Fibroblast of skin of scalp (primary cell): ENCODE data around the gene FOXD4. TPM values are rescaled to one million over a fixed set of nuclear protein-coding genes. Genes with fewer than 3 reads are reported as not detected.
"Not testable (repeated sequence)": the region's sequence is repeated elsewhere in the genome, so short reads cannot be mapped to it uniquely, and the experiment has no call there.

Experiments
- DNase-seq: peaks from one replicate; pipeline ENCODE4 v3.0.0-alpha.2; 2013
- polyA plus RNA-seq, 2 experiments: library from polyadenylated mRNA; unstranded; fragments of 120-200 nt; gene quantifications; one replicate each; pipeline ENCODE4 v1.2.1, GENCODE V29; 2013; ENCODE audit not compliant: insufficient read length in 2 of 2

Gene FOXD4
- not detected for polyA plus RNA-seq (2013, experiment 1 of 2; ENCODE audit: insufficient read length)
- 0.10 TPM for polyA plus RNA-seq (2013, experiment 2 of 2; ENCODE audit: insufficient read length)

DNA sequence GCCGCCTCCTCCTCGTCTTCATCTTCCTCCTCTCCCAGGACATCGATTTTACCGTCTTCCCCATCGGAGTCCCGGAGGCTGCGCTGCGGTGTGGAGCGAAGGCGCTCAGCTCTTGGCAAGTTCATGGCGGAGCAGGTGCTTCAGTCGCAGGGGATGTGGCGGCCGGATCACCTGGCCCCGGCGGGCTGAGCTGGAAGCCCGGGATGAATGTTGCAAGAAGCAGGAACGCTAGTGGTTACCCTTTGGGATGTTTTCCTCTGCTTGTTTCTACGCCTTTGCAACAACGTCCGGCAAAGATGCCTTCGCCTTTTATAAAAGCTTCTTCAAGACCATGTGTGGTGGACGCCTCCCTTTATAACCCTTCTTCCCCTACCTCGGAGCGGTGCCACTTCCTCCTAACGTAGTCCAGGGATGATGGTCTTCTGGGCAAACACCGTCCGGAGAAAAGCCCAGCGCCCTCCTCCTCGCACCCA is at the start of gene FOXD4:
FOXD4 (minus strand) TSS at position 423 of the 473 bp plus-strand sequence; CDS start at position 125, 298 bp downstream.
- not testable (repeated sequence) for DNase-seq

DNA sequence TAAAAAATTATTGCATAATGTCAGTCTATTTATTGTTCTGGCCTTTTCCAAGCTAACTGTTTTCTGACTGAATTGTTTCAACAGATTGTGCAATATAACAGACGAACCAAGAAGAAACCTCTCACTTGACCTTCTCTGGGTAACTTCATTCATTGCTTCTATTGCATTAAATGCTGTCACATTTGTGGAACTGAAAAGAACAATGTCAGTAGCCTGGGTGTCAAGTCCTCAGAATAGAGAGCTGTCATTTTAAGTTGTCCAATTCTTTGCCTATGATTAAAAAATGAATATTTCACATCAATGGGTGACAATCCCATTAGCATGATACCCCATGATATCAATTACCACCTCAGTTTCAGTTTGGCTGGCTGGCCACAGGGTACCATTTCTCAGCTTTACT is 41.7 kb upstream of the FOXD4 start:
- not testable (repeated sequence) for DNase-seq

DNA sequence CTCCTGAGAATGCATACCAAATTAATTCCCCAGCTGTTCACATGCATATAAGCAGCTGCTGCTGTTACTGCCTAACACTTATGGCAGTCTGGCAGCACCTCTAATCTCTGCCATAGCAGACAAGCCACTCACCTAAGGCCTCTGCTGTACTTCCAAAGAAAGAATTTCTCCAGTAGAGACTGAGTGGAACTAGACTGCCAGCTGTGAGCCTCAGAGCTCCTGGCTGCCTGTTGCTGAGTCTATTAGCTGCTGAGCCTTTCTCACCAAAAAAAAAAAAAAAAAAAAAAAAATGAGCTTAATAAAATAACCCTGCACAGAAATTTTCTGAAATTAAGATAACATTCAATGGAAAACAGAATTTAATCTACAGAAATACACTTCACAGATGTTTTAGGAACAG is 33.0 kb upstream of the FOXD4 start:
- DNase-seq: not testable (repeated sequence)

DNA sequence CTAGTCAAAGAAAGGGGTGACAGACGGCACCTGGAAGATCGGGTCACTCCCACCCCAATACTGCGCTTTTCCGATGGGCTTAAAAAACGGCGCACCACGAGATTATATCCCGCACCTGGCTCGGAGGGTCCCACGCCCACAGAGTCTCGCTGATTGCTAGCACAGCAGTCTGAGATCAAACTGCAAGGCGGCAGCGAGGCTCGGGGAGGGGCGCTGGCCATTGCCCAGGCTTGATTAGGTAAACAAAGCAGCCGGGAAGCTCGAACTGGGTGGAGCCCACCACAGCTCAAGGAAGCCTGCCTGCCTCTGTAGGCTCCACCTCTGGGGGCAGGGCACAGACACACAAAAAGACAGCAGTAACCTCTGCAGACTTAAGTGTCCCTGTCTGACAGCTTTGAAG is 21.7 kb upstream of the FOXD4 start:
- not testable (repeated sequence) for DNase-seq

DNA sequence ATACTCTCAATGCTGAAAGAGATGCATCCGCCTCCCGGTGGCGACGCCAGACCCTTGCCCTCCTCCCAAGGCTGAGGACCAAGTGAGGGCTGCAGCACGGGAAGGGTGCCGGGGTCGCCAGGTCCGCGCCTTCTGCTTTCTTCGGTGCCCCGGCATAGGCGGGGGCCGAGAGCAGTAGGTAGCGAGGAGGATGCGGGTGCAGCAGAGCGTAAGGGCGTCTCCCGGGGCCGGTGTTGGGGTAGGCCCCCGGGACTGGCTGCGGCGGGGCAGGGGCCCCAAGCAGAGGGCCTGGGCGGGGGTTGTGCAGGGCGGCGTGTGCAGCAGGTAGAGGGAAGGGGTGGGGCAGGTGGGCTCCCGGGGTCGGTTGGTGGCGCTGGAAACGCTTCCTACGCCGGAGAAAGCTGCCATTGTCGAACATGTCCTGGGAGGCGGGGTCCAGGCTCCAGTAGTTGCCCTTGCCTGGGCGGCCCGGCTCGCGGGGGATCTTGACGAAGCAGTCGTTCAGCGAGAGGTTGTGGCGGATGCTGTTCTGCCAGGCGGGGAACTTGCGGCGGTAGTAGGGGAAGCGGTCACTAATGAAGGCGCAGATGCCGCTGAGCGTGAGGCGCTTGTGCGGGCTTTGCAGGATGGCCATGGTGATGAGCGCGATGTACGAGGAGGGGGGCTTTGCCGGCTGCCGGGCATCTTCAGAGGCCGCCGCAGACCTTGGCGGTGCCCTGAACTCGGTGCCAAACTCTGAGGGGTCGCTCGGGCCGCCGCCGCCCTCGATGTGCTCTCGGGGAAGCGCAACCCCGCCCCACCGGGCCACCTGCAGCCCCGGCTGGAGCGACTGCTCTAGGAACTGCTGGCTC is 848 bp downstream of the FOXD4 start:
- DNase-seq: not testable (repeated sequence)

DNA sequence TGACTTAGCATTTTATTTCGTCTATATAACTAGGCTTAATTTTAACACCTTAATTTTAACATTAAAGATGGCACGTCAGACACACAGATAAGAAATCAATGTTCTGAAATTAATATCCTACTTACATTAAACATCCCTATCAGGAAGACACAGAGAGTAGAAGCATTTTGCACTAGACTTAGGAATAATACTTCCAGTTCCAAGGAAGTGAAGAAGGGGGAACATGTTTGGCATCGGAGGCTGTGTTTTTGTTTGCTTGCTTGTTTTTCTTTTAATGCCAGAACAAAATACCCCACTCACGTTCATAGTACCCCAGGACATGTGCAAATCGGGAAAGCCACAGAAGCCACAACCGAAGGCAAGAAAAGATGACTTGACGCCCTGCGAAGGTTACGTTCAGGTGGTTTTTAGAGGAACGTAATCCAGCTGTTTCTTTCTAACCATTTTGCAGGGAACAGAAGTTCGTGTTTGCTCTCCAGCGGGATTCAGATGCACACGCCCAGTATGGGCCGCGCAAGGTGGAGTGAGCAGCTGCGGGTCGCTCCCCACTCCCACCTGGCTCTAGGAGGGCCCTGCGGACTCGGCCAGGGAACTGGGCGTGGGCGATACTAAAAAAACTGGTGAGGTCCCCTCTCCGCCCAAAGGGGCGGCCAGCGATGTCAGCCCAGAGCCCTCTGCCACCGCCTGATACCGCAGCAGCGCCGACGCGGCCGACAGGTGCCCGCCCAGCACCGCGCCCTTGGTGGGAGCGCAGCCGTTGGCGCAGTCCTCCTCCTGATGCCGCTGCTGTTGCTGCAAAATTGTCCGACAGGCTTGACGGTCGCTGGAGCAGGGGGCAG is 1.8 kb downstream of the FOXD4 start:
- not testable (repeated sequence) for DNase-seq

DNA sequence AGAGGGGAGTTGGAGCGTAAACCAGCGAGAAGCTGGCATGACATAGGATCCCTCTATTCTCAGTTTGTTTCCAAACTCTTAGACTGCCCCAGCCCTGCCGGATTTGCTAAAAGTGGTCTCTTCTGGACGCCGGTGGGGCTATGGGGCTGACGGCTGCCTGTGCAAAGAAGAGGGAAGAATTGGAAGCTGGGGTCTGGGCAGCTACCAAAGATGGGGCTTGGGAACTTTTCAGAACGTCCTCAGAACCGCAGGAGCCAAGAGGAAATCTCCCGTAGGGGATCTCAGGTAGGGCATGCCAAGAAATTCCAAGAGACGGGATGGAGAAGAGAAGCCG is 3.1 kb downstream of the FOXD4 start:
- DNase-seq: not testable (repeated sequence)

DNA sequence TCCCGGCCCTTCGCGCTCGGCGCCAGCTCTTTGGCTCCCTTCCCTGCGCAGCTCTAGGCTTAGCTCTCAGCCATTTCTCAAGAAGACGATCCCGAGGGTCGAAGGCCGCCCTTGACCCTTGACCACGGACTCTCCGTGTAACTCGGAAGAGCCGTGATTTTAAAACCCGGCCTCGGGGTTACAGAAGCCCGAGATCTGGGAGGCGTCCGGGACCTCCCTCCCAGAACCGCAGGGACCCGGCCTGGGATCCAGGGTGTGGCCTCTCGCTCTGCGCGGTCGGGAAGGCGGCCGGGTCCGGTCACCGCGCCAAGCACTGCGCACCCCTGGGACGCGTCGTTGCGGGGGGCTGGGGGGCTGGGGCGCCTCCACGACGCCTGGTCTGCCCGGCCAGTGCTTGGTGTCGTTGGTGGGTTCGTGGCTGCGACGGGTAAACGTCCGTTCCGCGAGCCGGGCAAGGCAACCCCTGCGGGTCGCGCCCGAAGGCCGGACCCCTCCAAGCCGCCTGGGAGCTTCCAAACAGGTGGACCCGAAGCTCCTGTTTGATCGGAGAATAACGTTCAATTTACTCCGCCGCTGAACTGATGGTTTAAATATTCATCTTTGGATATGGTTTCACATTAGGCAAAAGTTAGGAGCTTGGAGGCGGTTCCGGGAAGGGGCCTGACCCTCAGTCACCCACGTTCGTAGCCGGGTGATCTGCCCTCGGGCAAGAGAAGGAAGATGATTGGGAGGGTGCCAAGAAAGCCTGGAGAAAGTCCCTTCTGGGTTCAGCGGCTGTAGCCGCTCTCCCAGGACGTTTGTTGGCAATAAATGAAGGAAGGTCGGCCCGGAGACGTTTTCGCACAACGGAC is 3.7 kb downstream of the FOXD4 start:
- not testable (repeated sequence) for DNase-seq

DNA sequence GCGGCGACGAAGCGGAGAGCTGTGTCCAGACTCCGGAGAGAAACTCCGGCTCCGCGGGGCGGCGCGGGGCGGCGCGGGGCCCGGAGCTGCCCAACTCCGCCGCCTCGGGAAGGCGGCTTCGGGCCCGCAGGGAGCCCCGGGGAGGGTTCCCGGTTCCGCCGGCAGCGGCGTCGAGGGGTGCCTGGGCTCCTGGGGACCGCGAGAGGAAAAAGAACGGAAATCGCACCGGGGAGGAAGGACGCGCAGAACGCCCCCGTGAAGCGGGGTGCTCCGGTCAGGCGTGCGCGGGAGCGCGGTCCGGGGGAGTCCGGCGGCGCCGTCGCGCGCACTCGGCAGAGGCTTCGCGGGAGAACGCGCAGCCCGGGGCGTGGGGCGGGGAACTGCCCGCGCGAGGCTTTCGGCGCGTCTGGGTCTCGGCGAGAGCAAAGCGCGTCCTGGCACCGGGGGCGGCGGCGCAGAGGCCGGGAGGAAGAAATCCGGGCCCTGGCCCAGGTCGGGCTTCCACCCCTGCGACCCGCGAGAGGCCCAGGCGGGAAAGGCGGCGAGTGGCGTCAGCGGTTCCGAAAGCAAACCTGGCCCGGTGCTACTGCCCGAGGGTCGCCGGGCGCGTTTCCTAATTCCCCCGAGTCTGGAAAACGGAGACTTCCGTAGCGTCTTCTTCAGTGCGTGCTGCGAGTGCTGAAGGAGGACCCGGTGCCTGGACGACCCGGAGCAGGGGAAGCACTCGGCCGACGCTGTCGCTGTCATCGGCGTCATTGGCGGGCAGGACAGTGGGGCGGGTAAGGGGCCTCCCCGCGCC is 4.5 kb downstream of the FOXD4 start:
- DNase-seq: peak; percentile 4

DNA sequence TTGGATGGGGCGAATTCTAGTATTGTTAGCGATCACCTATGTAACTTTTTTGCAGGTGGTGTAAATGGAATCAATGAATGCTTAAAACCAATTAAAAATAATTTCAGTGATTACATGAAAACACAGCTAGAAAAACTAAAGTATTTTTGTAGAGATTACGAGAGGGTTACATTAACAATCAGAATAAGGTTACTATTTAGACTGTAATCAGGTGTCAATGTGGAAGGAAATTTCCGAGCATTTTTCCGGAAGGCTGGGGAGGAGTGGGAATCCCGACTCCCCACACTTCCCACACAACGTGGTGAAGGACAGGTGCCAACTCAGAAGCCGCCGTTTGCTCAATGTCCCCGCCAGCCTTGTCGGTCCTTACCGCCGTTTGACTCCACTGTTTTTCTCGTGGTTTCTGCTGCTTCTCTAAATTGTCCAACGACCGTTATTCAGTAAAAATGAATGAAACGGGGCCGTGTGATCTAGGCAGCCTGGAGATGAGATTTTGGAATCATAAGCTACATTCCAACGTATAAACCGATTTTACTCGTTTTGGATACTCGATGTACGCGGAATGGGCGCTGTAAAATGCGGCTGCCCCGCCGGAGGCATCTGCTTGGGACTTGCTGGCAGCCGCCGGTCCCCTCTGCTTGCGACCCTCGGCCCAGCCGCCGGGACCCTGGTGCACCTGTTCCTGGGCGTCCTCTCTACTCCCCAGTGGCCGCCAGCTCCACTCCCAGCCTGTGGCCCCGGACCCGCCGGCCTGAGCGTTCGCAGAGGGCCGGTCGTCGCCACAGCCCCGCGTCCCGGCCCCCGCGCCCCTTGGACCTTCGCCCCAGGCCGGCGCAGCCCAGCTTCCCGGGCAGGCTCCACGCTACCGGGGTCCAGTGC is 5.4 kb downstream of the FOXD4 start:
- DNase-seq: not testable (repeated sequence)

DNA sequence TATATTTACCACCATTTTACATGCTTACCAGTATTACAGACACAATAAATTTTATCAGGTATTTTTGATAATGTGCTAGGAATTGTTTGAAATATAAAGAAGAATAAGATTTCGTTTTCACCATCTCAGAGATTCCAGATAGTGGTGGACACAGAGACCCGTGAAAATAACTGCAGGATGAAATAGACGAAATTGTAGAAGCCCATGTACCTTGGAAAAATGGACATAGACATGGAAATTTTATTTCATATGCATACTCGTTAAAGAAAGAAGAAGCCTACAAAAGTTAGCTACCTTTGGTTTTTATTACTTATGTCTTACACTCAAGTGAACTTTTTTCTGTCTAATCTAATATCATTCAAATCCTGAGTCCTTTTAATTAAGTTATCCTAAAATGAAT is 7.5 kb downstream of the FOXD4 start:
- DNase-seq: not testable (repeated sequence)

DNA sequence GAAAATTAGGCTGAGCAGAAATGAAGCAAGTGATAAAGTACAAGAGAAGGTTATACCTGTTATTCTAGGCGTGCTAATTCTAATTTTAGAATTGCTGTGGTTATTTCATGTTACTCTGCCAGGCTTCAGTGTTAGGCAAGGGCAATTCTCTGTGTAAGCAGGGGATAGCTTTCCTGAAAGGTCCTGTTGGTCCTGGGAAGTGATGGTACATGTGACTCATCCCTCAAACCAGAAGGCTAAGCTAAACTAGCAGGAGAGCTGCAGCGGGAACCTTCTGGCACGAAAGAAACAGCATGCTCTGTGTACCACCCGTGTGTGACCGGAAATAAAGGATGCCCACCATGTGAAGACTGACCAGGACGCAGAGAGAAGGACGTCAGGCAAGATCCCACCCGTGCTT is 8.7 kb downstream of the FOXD4 start:
- not testable (repeated sequence) for DNase-seq

DNA sequence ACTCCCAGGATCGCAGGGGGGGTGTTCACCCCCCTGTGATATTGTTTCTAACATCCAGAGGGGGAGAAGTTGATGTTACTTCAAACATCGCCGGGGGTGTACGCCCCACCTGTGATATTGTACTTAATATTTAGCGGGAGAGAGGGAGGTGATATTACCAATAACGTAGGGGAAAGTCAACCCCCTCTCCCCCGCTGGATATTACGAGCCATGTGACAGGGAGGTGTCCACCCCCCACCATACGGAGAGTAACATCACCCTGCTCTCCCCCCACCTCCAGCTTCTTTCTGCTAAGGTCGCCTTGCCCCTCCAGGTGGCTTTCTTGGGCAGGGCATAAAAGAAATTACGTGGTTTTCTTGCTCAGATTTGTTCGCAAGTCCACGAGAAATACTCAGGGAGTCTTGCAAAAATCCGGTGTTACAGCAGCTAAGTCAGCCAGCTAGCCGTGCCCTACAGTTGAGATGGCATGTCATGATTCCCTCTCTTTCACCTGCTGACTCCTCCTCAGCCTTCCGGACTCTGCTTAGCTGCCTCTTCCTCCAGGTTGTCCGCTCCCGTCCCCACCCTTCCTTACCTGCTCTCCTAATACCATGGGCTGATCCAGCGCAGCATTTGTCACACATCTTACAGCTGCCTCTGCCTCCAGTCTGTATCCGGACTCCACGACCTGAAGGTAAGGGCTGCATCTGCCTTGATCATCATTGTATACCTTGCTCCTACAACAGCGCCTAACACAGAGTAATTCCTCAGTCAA is 9.3 kb downstream of the FOXD4 start:
- DNase-seq: not testable (repeated sequence)

DNA sequence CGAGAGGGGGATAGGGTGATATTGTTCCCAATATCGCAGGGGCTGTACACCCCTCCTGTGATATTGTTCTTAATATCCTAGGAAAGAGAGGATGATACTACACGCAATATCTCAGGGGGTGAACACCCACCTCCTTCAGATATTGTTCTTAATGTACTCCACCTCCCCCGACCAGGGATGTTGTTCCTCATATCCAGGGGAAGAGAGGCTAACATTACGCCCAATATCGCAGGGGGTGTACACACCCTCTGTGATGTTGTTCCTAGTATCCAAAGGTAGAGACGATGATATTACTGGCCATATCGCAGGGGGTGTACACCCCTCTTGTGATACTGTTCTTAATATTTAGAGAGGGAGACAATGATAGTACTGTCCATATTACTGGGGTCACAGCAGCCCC is 12.2 kb downstream of the FOXD4 start:
- DNase-seq: not testable (repeated sequence)

DNA sequence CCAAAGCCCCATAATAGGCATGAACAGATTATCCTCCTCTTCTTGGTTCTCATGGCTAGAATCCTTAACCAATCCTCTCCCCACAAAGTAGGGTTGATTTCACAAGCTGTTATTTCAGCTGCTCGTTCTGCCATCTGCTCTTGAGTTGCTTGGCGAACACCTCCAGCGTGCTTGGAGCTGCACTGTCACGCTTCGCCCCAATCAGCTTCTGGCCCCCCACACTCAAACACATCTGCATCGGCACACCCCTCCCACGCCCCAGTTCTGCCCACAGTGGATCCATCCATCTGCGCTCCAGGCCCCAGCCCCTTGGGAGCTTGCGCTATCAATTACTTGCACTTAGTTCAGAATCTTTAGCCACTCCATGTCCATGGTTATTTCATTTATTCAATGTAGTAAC is 17.8 kb downstream of the FOXD4 start:
- not testable (repeated sequence) for DNase-seq

DNA sequence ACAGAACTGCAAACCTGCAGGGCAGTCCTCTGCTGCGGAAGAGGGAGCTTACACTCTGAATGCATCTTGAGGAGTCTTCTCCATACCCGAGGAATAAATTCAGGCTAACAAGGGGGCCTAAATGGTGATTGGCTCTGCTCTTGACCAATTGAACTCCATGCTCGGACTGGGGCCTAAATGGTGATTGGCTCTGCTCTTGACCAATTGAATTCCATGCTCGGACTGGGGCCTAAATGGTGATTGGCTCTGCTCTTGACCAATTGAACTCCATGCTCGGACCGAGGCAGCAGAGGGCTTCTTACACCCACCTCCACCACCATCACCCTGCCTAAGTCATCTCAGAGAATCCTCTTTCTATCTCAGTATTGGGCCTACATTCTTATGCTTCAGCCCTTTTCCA is 18.4 kb downstream of the FOXD4 start:
- DNase-seq: not testable (repeated sequence)

DNA sequence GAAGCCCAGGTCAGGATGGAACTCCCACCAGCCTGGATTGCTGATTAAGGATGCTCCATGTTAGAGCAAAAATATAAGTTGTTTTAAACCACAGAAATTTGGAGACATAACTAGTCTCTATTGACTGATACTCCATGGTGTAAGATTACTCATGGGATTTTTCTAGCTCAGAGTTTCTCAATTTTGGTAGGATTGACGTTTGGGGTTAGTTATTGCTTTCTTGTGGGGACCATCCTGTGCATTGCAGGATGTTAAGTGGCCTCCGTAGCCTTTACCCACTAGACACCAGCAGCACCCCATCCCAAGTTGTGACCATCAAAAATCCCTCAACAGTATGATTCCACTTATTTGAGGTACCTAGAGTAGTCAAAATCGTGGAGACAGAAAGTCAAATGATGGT is 19.4 kb downstream of the FOXD4 start:
- not testable (repeated sequence) for DNase-seq

DNA sequence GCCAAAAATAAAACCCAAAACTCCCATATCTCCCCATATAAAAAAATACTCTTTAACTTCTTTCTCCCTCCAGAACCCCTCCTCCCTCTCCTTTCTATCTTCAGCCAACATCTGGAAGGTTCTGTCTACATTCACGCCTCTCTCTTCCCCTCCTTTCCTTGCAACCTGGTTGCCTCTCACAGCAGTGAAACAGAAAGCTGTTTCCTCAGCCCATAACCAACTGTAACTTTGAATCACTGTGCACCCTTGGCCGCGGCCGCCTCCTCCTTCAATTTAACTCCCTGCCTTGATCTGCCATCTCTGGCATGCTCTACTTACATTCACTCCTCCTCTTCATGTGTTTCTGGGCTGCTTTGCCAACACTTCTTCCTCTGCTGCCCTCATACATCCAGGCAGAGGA is 23.2 kb downstream of the FOXD4 start:
- not testable (repeated sequence) for DNase-seq

DNA sequence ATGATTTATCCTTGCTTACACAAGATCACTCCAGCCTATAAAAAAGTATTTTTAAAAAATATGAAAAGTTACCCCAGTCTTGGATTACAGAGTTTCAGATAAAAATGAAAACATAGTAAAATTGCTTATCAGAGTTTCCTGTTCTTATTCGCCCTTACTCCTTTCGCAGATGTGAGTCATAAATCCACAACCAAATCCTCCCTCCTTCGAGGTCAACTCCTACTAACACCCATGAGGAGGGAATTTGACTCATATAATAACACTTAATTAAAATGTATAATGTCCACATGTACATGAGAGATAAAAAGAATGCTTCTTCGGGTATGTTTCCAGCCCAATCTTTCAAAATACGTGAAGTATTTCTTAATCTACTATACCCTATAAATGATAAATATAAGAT is 23.9 kb downstream of the FOXD4 start:
- DNase-seq: not testable (repeated sequence)

DNA sequence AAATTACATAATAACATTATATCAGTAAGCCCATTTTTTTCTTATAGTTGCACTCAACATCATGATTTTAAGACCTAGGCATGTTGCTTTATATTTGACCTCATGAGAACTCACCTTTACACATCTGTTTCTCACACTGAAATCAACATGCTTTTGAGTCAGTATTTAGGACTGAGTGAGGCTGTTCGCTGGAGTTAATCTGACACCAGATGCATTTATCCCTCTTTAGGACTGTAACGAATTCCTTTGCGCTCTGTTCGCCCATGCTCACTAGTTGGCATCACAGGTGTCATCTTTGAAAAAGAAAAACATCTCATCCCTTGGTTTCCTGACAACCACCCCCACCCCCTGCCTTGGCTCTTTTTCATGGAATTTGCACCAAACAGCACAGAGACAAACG is 24.3 kb downstream of the FOXD4 start:
- not testable (repeated sequence) for DNase-seq
